H9 (cell line): ENCODE measurements around the gene ALDH6A1. TPM values are rescaled to one million over a fixed set of nuclear protein-coding genes. Genes with fewer than 3 reads are reported as not detected.
A peak's percentile ranks its signal among the peaks of the same experiment; 100 is the strongest.

Experiments used
- DNase-seq: peaks from one replicate; pipeline ENCODE4 v3.0.0-alpha.2; 2017
- H2AFZ ChIP-seq: one replicate; pipeline ENCODE4 v1.6.1; 2013; ENCODE audit warnings: mild to moderate bottlenecking, low read length, control low read depth, moderate library complexity
- H2AK5ac ChIP-seq: 2 replicates; pipeline ENCODE4 v1.6.1; 2013; ENCODE audit warnings: low read length, control low read depth, mixed read lengths; ENCODE audit not compliant: insufficient read length
- H2BK120ac ChIP-seq: one replicate; pipeline ENCODE4 v1.6.1; 2013; ENCODE audit warnings: low read depth, mild to moderate bottlenecking, low read length, control low read depth, inconsistent platforms; ENCODE audit not compliant: poor library complexity, severe bottlenecking
- H2BK12ac ChIP-seq: 2 replicates; pipeline ENCODE4 v1.6.1; 2013; ENCODE audit warnings: low read length, control low read depth, mixed read lengths, low read depth; ENCODE audit not compliant: insufficient read length
- H2BK15ac ChIP-seq: 2 replicates; pipeline ENCODE4 v1.6.1; 2013; ENCODE audit warnings: low read depth, low read length, control low read depth
- H2BK20ac ChIP-seq: one replicate; pipeline ENCODE4 v1.6.1; 2013; ENCODE audit warnings: low read depth, mild to moderate bottlenecking, low read length, control low read depth, inconsistent platforms; ENCODE audit not compliant: poor library complexity, severe bottlenecking
- H2BK5ac ChIP-seq: 2 replicates; pipeline ENCODE4 v1.6.1; 2013; ENCODE audit warnings: low read length, control low read depth, mixed read lengths; ENCODE audit not compliant: insufficient read length
- H3K14ac ChIP-seq: 2 replicates; pipeline ENCODE4 v1.6.1; 2013; ENCODE audit warnings: low read length, control low read depth; ENCODE audit not compliant: insufficient read depth
- H3K18ac ChIP-seq: 2 replicates; pipeline ENCODE4 v1.6.1; 2013; ENCODE audit warnings: low read depth, mild to moderate bottlenecking, mixed read lengths, low read length, control low read depth; ENCODE audit not compliant: insufficient read length
- H3K23ac ChIP-seq: 2 replicates; pipeline ENCODE4 v1.6.1; 2013; ENCODE audit warnings: low read length, control low read depth, mixed read lengths, low read depth; ENCODE audit not compliant: insufficient read length
- H3K23me2 ChIP-seq: 2 replicates; pipeline ENCODE4 v1.6.1; 2013; ENCODE audit warnings: low read depth, mild to moderate bottlenecking, mixed read lengths, low read length, control low read depth; ENCODE audit not compliant: insufficient read length, poor library complexity, severe bottlenecking
- H3K27ac ChIP-seq: 2 replicates; pipeline ENCODE4 v1.5.1; 2013; ENCODE audit warnings: low read length, control low read depth, mixed read lengths, low read depth; ENCODE audit not compliant: insufficient read length
- H3K27me3 ChIP-seq: 2 replicates; pipeline ENCODE4 v1.6.1; 2013; ENCODE audit warnings: low read length, control low read depth, inconsistent platforms; ENCODE audit not compliant: insufficient read depth
- H3K4ac ChIP-seq: 2 replicates; pipeline ENCODE4 v1.6.1; 2013; ENCODE audit warnings: low read depth, mild to moderate bottlenecking, control low read depth, inconsistent platforms, low read length, moderate library complexity
- H3K4me1 ChIP-seq: 2 replicates; pipeline ENCODE4 v1.6.1; 2013; ENCODE audit warnings: low read length, control low read depth, inconsistent platforms; ENCODE audit not compliant: insufficient read depth
- H3K4me2 ChIP-seq: 2 replicates; pipeline ENCODE4 v1.6.1; 2013; ENCODE audit warnings: low read length, control low read depth, mixed read lengths; ENCODE audit not compliant: insufficient read length, insufficient read depth
- H3K56ac ChIP-seq: 2 replicates; pipeline ENCODE4 v1.6.1; 2013; ENCODE audit warnings: low read depth, mild to moderate bottlenecking, mixed read lengths, low read length, control low read depth; ENCODE audit not compliant: insufficient read length
- H3K79me1 ChIP-seq: 2 replicates; pipeline ENCODE4 v1.6.1; 2013; ENCODE audit warnings: low read depth, mild to moderate bottlenecking, moderate library complexity, low read length, control low read depth, inconsistent platforms; ENCODE audit not compliant: insufficient read depth, poor library complexity, severe bottlenecking
- H3K79me2 ChIP-seq: 2 replicates; pipeline ENCODE4 v1.6.1; 2013; ENCODE audit warnings: low read length, control low read depth, inconsistent platforms; ENCODE audit not compliant: insufficient read depth
- H3K9ac ChIP-seq: 2 replicates; pipeline ENCODE4 v1.6.1; 2013; ENCODE audit warnings: low read length, control low read depth, mixed read lengths; ENCODE audit not compliant: insufficient read length; ENCODE audit errors: extremely low read depth
- H3K9me3 ChIP-seq: one replicate; pipeline ENCODE4 v1.6.1; 2013; ENCODE audit warnings: low read depth, low read length, inconsistent platforms; ENCODE audit not compliant: control insufficient read depth
- H3T11ph ChIP-seq: one replicate; pipeline ENCODE4 v1.6.1; 2013; ENCODE audit warnings: mild to moderate bottlenecking, low read length, control low read depth, inconsistent platforms
- H4K20me1 ChIP-seq: one replicate; pipeline ENCODE4 v1.6.1; 2013; ENCODE audit not compliant: control insufficient read depth, insufficient read length, insufficient read depth
- H4K5ac ChIP-seq: 2 replicates; pipeline ENCODE4 v1.6.1; 2013; ENCODE audit warnings: low read depth, mild to moderate bottlenecking, mixed read lengths, low read length, control low read depth; ENCODE audit not compliant: insufficient read length
- H4K8ac ChIP-seq: replicated peaks from 2 replicates; pipeline ENCODE4 v1.6.1; 2013; ENCODE audit warnings: low read length, control low read depth, mixed read lengths, low read depth; ENCODE audit not compliant: insufficient read length
- H4K91ac ChIP-seq: 2 replicates; pipeline ENCODE4 v1.6.1; 2013; ENCODE audit warnings: low read depth, mild to moderate bottlenecking, moderate library complexity, mixed read lengths, low read length, control low read depth; ENCODE audit not compliant: insufficient read length
- H3K27ac Mint-ChIP-seq, 3 experiments: 2 replicates in 2 of 3; 3 replicates in 1 of 3; pipeline ENCODE4 v1.8.0; 2020 to 2021; ENCODE audit warnings: mixed read lengths in 3 of 3, mild to moderate bottlenecking in 1 of 3, moderate library complexity in 1 of 3
- H3K27me3 Mint-ChIP-seq: 2 replicates; pipeline ENCODE4 v1.8.0; 2021; ENCODE audit warnings: low read depth, mild to moderate bottlenecking, moderate library complexity, mixed read lengths
- H3K36me3 Mint-ChIP-seq, 3 experiments: 2 replicates in 2 of 3; 3 replicates in 1 of 3; pipeline ENCODE4 v1.8.0; 2020 to 2021; ENCODE audit warnings: low read depth in 3 of 3, mixed read lengths in 3 of 3; ENCODE audit not compliant: insufficient read depth in 1 of 3
- H3K4me1 Mint-ChIP-seq, 2 experiments: 2 replicates each; pipeline ENCODE4 v1.8.0; 2020; ENCODE audit warnings: mixed read lengths in 2 of 2
- H3K4me3 Mint-ChIP-seq, 2 experiments: 2 replicates in 1 of 2; 3 replicates in 1 of 2; pipeline ENCODE4 v1.8.0; 2020 to 2021; ENCODE audit warnings: mild to moderate bottlenecking in 2 of 2, mixed read lengths in 2 of 2, moderate library complexity in 1 of 2
- H3K9me3 Mint-ChIP-seq, 2 experiments: 2 replicates in 1 of 2; 3 replicates in 1 of 2; pipeline ENCODE4 v1.8.0; 2020; ENCODE audit warnings: mild to moderate bottlenecking in 2 of 2, mixed read lengths in 2 of 2, moderate library complexity in 1 of 2
- CTCF ChIP-seq: fragments of 200-600 bp; sonication (generic); conservative IDR thresholded peaks from 3 replicates; pipeline ENCODE4 v1.8.0; 2021; ENCODE audit warnings: antibody characterized with exemption, mild to moderate bottlenecking
- WGBS: extraction: QIAGEN DNeasy Blood & Tissue Kit; methylation state at CpG from one replicate; pipeline ENCODE4 v1.1.7; 2013; ENCODE audit warnings: missing lambda C conversion rate, low lambda C conversion rate, mixed read lengths; ENCODE audit not compliant: insufficient read length; ENCODE audit errors: extremely low coverage; 5-methylcytosine and 5-hydroxymethylcytosine counted together
- total RNA-seq: library from RNA; stranded (reverse); gene quantifications from 2 replicates; pipeline ENCODE4 v1.2.1, GENCODE V29; 2021

The ALDH6A1 gene
- total RNA-seq, 1 experiment from 2014 or later = 37.8 TPM

GRCh38 chr14:74089251-74090020, 5.2 kb upstream of the ALDH6A1 start:
- Histone ChIP-seq H2BK12ac (no peak overlapping the region), H2AK5ac (no peak overlapping the region), H3K23ac (no peak overlapping the region), H3T11ph (no peak overlapping the region), H3K4me1 (no peaks in the 10 kb centered on the region), H2BK20ac (no peak overlapping the region), H3K56ac (no peak overlapping the region), H3K14ac (no peak overlapping the region), H2BK120ac (no peak overlapping the region), H3K79me2 (no peaks in the 10 kb centered on the region; the same call in 1 of the 2 replicates), H4K91ac (no peak overlapping the region), H3K23me2 (no peaks in the 10 kb centered on the region), H3K4ac (no peak overlapping the region), H2BK15ac (no peak overlapping the region), H4K5ac (no peak overlapping the region), H3K27me3 (no peaks in the 10 kb centered on the region), H4K8ac (no peak overlapping the region), H3K18ac (no peak overlapping the region), H3K4me2 (no peak overlapping the region), H3K27ac (no peak overlapping the region), H3K9ac (no peak overlapping the region), H4K20me1 (no peaks in the 10 kb centered on the region), H2BK5ac (no peak overlapping the region), H2AFZ (no peak overlapping the region), H3K79me1 (peaks cover 7% of the 10 kb centered on the region), H3K9me3 (no peaks in the 10 kb centered on the region)
- peak overlapping the region in 1 of 3 experiments; percentile 15; a peak in 2 of 7 replicates for H3K27ac Mint-ChIP-seq
- WGBS = no CpG with 5 or more reads among the region's 8 CpGs
- H3K9me3 Mint-ChIP-seq = no peaks in the 10 kb centered on the region
- TF ChIP-seq CTCF = no peak
- H3K4me3 Mint-ChIP-seq = no peak overlapping the region
- H3K36me3 Mint-ChIP-seq = peaks cover 3 to 11% (median 8%) of the 10 kb centered on the region in 3 experiments; a peak in 6 of 7 replicates
- DNase-seq = no peak
- H3K4me1 Mint-ChIP-seq = peaks cover 0 to 7% of the 10 kb centered on the region in 2 experiments; a peak in 2 of 4 replicates
- no peaks in the 10 kb centered on the region; the same call in 1 of the 2 replicates for H3K27me3 Mint-ChIP-seq
